Measurements from ENCODE around the gene FOLR3.
"Not testable (repeated sequence)": the region's sequence is repeated elsewhere in the genome, so short reads cannot be mapped to it uniquely, and the experiment has no call there.

FOLR3 gene

GRCh38 chr11:72124046-72124445, 11.5 kb upstream of the FOLR3 start:
- no peak for DNase-seq

- no peak for DNase-seq
Observed at GRCh38 chr11:72125956-72126355, 9.6 kb upstream of the FOLR3 start.

GRCh38 chr11:72127923-72128322, 7.6 kb upstream of the FOLR3 start:
- no peak for DNase-seq

- no peak for DNase-seq
Observed at GRCh38 chr11:72129381-72129780, 6.1 kb upstream of the FOLR3 start.

- DNase-seq, result no peak
Observed at GRCh38 chr11:72132646-72133045, 2.9 kb upstream of the FOLR3 start.

- no peak for DNase-seq
Observed at GRCh38 chr11:72135891-72136683, 562 bp downstream of the FOLR3 start.

- DNase-seq, result no peak
Observed at GRCh38 chr11:72136684-72137262, 1.2 kb downstream of the FOLR3 start.

GRCh38 chr11:72138821-72139390, 3.4 kb downstream of the FOLR3 start:
- DNase-seq, result no peak

- DNase-seq, result no peak
Observed at GRCh38 chr11:72139500-72139899, 4.0 kb downstream of the FOLR3 start.

GRCh38 chr11:72140661-72141060, 5.1 kb downstream of the FOLR3 start:
- no peak for DNase-seq

- no peak for DNase-seq
Observed at GRCh38 chr11:72141066-72141465, 5.5 kb downstream of the FOLR3 start.

GRCh38 chr11:72142086-72142485, 6.6 kb downstream of the FOLR3 start:
- not testable (repeated sequence) for DNase-seq

- not testable (repeated sequence) for DNase-seq
Observed at GRCh38 chr11:72142543-72142942, 7.0 kb downstream of the FOLR3 start.

- DNase-seq, result no peak
Observed at GRCh38 chr11:72144807-72145565, 9.5 kb downstream of the FOLR3 start.

- no peak for DNase-seq
Observed at GRCh38 chr11:72146625-72147024, 11.1 kb downstream of the FOLR3 start.

GRCh38 chr11:72150882-72151281, 15.4 kb downstream of the FOLR3 start:
- no peak for DNase-seq

GRCh38 chr11:72153874-72154273, 18.3 kb downstream of the FOLR3 start:
- not testable (repeated sequence) for DNase-seq

GRCh38 chr11:72154816-72155215, 19.3 kb downstream of the FOLR3 start:
- DNase-seq, result no peak

GRCh38 chr11:72155751-72156150, 20.2 kb downstream of the FOLR3 start:
- no peak for DNase-seq

GRCh38 chr11:72157131-72157530, 21.6 kb downstream of the FOLR3 start:
- no peak for DNase-seq

- no peak for DNase-seq
Observed at GRCh38 chr11:72160319-72160718, 24.8 kb downstream of the FOLR3 start.

GRCh38 chr11:72162891-72163492, 27.5 kb downstream of the FOLR3 start:
- DNase-seq, result no peak

GRCh38 chr11:72164187-72164586, 28.7 kb downstream of the FOLR3 start:
- not testable (repeated sequence) for DNase-seq

Data from activated T-cell treated with anti-CD3 and anti-CD28 coated beads, Interleukin-2, amount 50 U/mL, for 1 hour (primary cell).